ENCODE results near the gene PCCA.
"Not testable (repeated sequence)": the region's sequence is repeated elsewhere in the genome, so short reads cannot be mapped to it uniquely, and the experiment has no call there.

PCCA gene

GRCh38 chr13:100197591-100198365 lies 108.9 kb downstream of the PCCA start:
- DNase-seq: no peak

GRCh38 chr13:100203696-100204367 lies 114.9 kb downstream of the PCCA start:
- no peak for DNase-seq

- DNase-seq: no peak
Observed at GRCh38 chr13:100208002-100208401, 119.1 kb downstream of the PCCA start.

- no peak for DNase-seq
Observed at GRCh38 chr13:100208626-100209025, 119.7 kb downstream of the PCCA start.

- no peak for DNase-seq
Observed at GRCh38 chr13:100209857-100210825, 121.2 kb downstream of the PCCA start.

GRCh38 chr13:100211016-100211710 lies 122.3 kb downstream of the PCCA start:
- no peak for DNase-seq

GRCh38 chr13:100212904-100213553 lies 124.1 kb downstream of the PCCA start:
- DNase-seq: no peak

GRCh38 chr13:100213576-100213975 lies 124.7 kb downstream of the PCCA start:
- DNase-seq: no peak

GRCh38 chr13:100214886-100215285 lies 126.0 kb downstream of the PCCA start:
- DNase-seq: no peak

GRCh38 chr13:100221166-100221565 lies 132.3 kb downstream of the PCCA start:
- DNase-seq: no peak

- not testable (repeated sequence) for DNase-seq
Observed at GRCh38 chr13:100223966-100224530, 135.2 kb downstream of the PCCA start.

- no peak for DNase-seq
Observed at GRCh38 chr13:100229603-100230002, 140.7 kb downstream of the PCCA start.

- no peak for DNase-seq
Observed at GRCh38 chr13:100230769-100231149, 141.9 kb downstream of the PCCA start.

GRCh38 chr13:100231176-100231575 lies 142.3 kb downstream of the PCCA start:
- DNase-seq: no peak

- no peak for DNase-seq
Observed at GRCh38 chr13:100234006-100234405, 145.1 kb downstream of the PCCA start.

- DNase-seq: no peak
Observed at GRCh38 chr13:100234524-100235136, 145.7 kb downstream of the PCCA start.

GRCh38 chr13:100235311-100235901 lies 146.5 kb downstream of the PCCA start:
- no peak for DNase-seq

GRCh38 chr13:100240109-100240779 lies 151.4 kb downstream of the PCCA start:
- no peak for DNase-seq

- no peak for DNase-seq
Observed at GRCh38 chr13:100244431-100244830, 155.5 kb downstream of the PCCA start.

GRCh38 chr13:100245104-100245503 lies 156.2 kb downstream of the PCCA start:
- DNase-seq: no peak

Measured in islet precursor cell (in vitro differentiated cells).